ENCODE results near the gene IGFBP2.

The IGFBP2 gene

GRCh38 chr2:216636551-216637450 is 3.6 kb downstream of the IGFBP2 start:
- DNase-seq (ENCODE audit: low read depth in 2 of 2): no peak

DNA sequence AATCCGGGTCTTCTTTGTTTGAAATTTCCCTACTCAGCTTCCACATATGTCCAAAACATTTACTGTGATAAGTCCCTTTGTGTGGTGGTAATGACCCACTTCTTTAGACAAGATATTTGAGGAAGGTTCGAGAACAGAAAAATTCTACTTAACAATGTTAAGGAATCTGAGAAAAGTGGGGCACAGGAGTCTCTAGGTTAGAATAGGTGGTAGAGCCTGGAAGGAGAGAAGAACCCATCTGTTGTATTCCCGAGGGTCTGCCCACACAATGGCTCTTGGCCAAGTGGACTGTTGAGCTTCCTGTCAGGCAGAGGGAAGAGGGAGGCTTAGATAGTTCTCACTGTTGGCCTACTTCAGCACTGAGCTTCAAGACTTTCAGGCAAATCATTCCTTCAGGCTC is 4.3 kb downstream of the IGFBP2 start:
- no peak for DNase-seq (ENCODE audit: low read depth in 2 of 2)

- DNase-seq (ENCODE audit: low read depth in 2 of 2): no peak
Measured at GRCh38 chr2:216643986-216644659, 10.9 kb downstream of the IGFBP2 start.

DNA sequence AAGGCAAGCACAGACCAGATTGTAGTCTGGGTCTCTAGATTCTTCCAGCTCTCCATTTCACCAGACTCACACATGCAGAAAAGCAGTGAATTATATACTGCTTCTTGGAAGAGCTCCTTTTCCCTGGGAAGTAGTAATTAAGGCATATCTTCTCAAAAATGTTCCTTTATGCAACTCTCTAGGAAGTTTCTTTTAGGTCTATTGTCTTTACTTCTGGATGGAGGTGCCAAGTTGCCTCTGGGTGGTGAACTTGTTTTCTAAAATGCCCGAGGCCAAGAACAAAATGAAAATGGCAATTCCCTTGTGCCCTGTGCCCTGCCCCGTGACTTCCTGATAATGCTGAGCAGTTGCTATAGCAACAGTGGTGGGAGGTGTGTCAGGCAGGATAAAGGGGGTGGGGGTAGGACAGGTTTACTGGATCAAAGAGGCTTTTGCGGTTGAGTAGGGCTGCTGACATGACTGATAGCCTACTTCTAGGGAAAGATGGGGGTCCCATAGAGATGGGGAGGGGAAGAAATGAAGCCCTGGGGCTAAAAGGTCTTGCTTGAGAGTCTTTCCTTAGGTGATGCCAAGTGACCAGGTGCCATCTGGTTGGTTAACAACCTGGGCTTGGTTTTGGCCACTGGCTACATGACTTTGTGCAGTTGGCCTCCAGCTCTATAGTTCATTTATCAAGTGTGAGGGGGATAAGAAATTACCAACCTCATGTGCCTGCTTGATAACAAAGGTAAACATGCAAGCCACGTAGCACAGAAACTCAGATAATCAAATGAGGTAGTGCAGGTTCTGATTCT is 11.8 kb downstream of the IGFBP2 start:
- DNase-seq (ENCODE audit: low read depth in 2 of 2): no peak

- no peak for DNase-seq (ENCODE audit: low read depth in 2 of 2)
Measured at GRCh38 chr2:216645636-216645950, 12.4 kb downstream of the IGFBP2 start.

DNA sequence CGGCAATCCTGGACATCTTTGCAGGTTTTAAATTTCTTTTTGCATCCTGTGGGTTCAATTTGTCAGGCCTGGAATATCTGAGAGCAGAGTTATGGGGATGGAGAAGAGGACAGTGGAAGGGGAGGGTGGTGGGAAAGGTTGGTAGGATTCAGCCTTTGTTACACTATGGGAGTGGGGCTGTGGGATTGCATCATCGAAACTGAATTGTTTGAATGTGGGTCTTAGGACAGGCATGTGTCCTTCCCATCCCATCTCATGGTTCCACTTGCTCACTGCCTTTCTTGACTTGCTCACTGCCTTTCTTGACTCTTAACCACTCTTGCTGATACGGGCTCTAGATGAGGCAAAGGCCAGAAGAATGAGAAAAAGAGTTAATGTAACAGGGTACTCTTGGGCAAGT is 12.9 kb downstream of the IGFBP2 start:
- no peak for DNase-seq (ENCODE audit: low read depth in 2 of 2)

DNA sequence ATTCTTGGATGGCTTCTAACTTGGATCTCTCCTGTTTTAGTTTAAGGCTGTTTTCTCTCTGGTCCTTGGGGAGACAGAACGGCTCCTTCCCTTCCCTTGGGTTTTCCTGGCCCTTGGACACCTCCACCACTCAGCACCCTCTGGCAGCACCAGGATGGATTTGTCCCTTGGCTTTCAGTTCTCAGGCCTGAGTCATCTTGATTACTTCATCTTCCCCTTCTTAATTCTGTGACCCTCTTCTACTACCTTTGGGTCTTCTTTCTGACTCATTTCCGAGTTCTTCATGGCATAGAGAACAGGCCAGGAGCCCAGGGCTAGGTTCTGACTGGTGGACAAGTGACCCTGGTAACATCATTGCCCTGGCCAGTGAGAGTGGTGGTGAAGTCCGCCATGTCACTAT is 14.9 kb downstream of the IGFBP2 start:
- DNase-seq (ENCODE audit: low read depth in 2 of 2): no peak

DNA sequence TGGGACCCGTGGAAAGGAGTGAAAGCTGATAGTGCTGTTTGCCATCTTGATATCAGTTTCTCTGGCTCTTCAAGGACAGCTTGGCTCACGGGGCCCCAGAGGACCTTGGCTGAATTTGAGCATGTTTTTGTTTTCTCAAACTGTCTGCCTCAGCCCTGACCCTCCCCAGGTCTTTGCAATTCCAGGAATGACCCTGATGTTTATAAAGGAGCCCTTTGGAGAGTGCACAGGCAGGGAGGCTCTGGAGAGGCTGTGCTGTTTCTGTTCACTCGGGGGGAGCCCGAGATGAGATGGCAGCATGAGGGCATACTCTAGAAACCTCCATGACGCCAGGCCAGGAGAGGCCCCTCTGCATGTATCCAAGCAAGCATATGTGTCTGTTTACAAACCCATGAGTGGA is 16.4 kb downstream of the IGFBP2 start:
- DNase-seq (ENCODE audit: low read depth in 2 of 2): no peak

DNA sequence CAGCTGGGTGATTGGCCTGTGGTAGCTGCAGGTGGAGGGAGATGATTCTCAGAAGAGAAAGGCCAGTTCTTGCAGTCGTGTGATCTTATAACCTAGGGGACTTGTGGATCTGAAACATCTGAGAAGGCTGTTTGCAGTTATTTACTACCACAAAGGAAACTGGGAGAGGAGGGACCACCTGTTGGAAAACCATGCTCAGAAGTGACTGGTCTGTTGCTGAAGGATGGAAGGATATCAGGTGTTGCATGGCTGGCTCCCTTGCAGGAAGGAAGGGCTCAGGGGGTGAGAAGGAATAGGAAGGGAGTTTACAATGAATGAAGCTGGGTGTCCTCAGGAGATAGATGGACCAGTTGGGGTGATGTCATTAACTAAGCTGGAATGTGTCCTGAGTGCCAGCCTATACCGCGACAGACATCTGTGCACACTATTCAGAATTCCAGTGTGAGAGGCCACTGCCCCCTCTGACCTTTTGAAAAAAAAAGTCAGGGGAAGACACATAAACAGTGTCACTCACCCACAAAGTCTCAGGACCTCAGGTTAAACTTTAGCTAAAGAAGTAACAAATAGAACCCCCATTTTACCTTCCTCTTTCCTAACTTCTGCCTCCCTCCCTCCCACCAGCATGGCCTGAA is 17.5 kb downstream of the IGFBP2 start:
- no peak for DNase-seq (ENCODE audit: low read depth in 2 of 2)

- no peak for DNase-seq (ENCODE audit: low read depth in 2 of 2)
Measured at GRCh38 chr2:216651351-216651881, 18.2 kb downstream of the IGFBP2 start.

- DNase-seq (ENCODE audit: low read depth in 2 of 2): no peak
Measured at GRCh38 chr2:216652566-216652965, 19.3 kb downstream of the IGFBP2 start.

GRCh38 chr2:216653093-216653799 is 20.0 kb downstream of the IGFBP2 start:
- no peak for DNase-seq (ENCODE audit: low read depth in 2 of 2)

GRCh38 chr2:216653931-216654365 is 20.7 kb downstream of the IGFBP2 start:
- DNase-seq (ENCODE audit: low read depth in 2 of 2): no peak

DNA sequence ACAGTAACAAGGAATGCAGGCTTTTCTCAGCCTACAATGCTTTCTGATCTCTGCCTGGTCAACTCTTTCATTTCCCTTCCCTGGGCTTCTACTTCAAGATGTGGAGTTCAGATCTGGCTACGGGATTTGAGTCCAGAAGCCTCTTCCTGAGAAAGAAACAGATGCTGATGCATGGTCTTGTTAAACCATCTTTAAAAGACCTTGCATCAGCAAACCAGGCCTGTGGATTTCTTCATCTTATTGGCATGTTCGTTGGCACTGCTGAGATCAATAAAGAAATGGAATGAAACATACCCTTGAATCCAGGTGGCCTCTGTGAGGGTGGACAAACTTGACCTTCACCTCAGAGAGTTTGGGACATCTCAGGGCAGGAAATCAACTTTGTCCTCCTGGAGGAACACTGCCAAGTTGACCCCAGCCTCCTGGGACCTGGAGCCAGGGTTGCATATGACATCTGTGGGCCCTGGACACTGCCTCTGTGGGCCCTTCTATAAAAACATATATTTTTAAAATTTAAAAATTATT is 21.4 kb downstream of the IGFBP2 start:
- DNase-seq (ENCODE audit: low read depth in 2 of 2): no peak

DNA sequence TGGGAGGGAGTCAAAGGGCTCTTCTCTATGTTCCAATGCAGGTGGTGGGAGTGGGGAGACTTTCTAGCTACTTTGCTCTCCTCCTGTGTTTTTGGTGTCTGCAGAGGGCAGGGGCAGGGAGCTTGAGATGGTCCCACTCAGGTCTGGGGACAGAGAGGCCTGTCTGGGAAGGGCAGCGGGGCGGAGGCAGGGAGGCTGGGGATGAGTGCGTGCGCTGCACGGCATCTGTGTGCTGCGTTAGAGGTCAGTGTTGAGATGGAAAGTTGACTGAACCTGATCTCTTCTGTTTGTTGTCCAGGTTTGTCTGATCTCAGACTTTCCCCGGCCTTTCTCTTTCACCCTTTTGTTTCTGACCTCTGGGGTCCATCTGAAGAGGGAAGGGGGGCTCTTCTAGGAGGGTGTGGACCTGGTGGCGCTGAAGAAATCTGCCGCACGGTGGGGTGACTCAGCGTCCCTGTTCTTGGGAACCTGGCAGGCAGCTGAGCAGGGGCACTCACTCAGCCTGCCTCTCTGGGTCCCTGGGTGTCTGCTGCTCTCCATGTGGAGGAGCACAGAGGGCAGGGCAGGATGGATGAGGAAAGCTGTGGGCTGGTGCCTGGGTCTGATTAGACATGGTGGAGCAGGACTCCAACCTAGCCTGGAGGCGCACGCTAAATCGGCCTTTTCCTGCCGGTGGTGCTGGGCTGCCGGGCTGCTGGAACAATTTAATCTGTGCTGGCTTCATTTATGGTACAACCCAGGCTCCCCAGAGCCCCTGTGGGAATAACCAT is 24.1 kb downstream of the IGFBP2 start:
- DNase-seq (ENCODE audit: low read depth in 2 of 2): no peak

DNA sequence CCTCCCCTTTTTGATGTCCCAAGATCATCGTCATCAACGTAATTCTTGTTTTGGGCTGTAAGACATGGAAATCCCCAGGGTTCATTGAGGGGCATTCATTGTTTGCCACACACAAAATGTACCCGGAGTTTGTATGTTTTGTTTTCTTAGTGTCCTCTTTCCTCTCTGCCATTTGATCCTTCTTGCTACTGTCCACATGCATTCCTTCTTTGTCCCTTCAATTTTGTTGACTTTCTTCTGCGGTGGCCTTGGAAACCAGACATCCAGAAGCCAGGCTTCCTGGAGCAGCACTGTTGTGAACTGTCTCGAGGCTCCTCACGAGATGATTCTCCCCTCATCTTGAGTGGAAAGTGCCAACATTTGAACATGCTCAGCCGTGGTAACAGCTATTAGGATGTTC is 24.8 kb downstream of the IGFBP2 start:
- no peak for DNase-seq (ENCODE audit: low read depth in 2 of 2)

DNA sequence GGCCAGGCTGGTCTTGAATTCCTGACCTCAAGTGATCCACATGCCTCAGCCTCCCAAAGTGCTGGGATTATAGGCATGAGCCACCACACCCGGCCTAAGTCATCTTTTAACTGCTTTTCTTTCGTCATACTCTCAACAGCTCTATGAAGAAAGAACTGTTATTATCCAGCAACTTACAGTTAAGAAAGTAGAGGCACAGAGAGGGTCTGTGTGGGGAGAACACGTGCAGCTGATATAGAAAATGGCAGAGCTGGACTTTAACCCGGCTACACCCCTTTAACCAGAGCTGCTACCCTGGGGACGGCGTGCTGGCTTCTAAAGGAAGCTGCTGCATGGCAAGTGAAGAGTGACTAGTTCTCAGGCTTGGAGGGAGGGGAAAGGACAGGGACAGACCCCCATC is 25.5 kb downstream of the IGFBP2 start:
- DNase-seq (ENCODE audit: low read depth in 2 of 2): no peak

- DNase-seq (ENCODE audit: low read depth in 2 of 2): no peak
Measured at GRCh38 chr2:216659276-216659675, 26.1 kb downstream of the IGFBP2 start.

- DNase-seq (ENCODE audit: low read depth in 2 of 2): no peak
Measured at GRCh38 chr2:216660496-216660895, 27.3 kb downstream of the IGFBP2 start.

DNA sequence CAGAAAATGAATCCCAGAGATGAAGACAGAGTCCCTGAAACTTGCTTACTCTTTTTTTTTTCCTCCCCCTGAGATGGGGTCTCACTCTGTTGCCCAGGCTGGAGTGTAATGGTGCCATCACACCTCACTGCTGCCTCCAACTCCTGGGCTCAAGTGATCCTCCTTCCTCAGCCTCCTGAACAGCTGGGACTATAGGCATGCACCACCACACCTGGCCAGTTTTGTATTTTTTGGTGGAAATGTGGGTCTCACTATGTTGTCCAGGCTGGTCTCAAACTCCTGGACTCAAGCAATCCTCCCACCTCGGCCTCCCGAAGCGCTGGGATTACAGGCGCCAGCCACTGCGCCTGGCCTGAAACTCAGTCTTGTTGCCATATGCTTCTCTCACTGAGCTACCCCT is 27.8 kb downstream of the IGFBP2 start:
- no peak for DNase-seq (ENCODE audit: low read depth in 2 of 2)
